Measurements from ENCODE around the gene ADIPOR1. TPM values are rescaled to one million over a fixed set of nuclear protein-coding genes. Genes with fewer than 3 reads are reported as not detected.
A peak's percentile ranks its signal among the peaks of the same experiment; 100 is the strongest.

The ADIPOR1 gene
- total RNA-seq, 1 donor from 2014 or later: 73.9 TPM

- Mint-ChIP-seq H3K27me3 (ENCODE audit: low read depth) (peaks cover 7% of the 10 kb centered on the region), H3K36me3 (ENCODE audit: low read depth) (peaks cover 4% of the 10 kb centered on the region), H3K4me3 (ENCODE audit: unreplicated experiment) (no peak overlapping the region), H3K27ac (ENCODE audit: unreplicated experiment) (no peak overlapping the region), H3K4me1 (ENCODE audit: low read depth) (peaks cover 30% of the 10 kb centered on the region), H3K9me3 (ENCODE audit: low read depth) (no peaks in the 10 kb centered on the region)
- DNase-seq (ENCODE audit: low spot score): no peak
- TF ChIP-seq, protein P1, sequence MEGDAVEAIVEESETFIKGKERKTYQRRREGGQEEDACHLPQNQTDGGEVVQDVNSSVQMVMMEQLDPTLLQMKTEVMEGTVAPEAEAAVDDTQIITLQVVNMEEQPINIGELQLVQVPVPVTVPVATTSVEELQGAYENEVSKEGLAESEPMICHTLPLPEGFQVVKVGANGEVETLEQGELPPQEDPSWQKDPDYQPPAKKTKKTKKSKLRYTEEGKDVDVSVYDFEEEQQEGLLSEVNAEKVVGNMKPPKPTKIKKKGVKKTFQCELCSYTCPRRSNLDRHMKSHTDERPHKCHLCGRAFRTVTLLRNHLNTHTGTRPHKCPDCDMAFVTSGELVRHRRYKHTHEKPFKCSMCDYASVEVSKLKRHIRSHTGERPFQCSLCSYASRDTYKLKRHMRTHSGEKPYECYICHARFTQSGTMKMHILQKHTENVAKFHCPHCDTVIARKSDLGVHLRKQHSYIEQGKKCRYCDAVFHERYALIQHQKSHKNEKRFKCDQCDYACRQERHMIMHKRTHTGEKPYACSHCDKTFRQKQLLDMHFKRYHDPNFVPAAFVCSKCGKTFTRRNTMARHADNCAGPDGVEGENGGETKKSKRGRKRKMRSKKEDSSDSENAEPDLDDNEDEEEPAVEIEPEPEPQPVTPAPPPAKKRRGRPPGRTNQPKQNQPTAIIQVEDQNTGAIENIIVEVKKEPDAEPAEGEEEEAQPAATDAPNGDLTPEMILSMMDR (IDR thresholded peaks at IDR 0.05): no peak
These were observed 10.2 kb upstream of the ADIPOR1 start for GRCh38 chr1:202968351-202968750.

- Mint-ChIP-seq H3K4me3 (ENCODE audit: unreplicated experiment) (peak overlapping the region; percentile 89), H3K36me3 (ENCODE audit: low read depth) (peaks cover 7% of the 10 kb centered on the region), H3K4me1 (ENCODE audit: low read depth) (peaks cover 30% of the 10 kb centered on the region), H3K27ac (ENCODE audit: unreplicated experiment) (peak overlapping the region; percentile 83), H3K9me3 (ENCODE audit: low read depth) (no peaks in the 10 kb centered on the region), H3K27me3 (ENCODE audit: low read depth) (peaks cover 3% of the 10 kb centered on the region)
- DNase-seq (ENCODE audit: low spot score): no peak
- TF ChIP-seq, protein P1 (IDR thresholded peaks at IDR 0.05): peak; percentile 4
These were observed 9.7 kb upstream of the ADIPOR1 start for GRCh38 chr1:202967684-202968281.

- Mint-ChIP-seq H3K9me3 (ENCODE audit: low read depth) (no peaks in the 10 kb centered on the region), H3K27me3 (ENCODE audit: low read depth) (no peaks in the 10 kb centered on the region), H3K4me1 (ENCODE audit: low read depth) (peaks cover 30% of the 10 kb centered on the region), H3K27ac (ENCODE audit: unreplicated experiment) (no peak overlapping the region), H3K4me3 (ENCODE audit: unreplicated experiment) (peak overlapping the region; percentile 71), H3K36me3 (ENCODE audit: low read depth) (peaks cover 8% of the 10 kb centered on the region)
- no peak for DNase-seq (ENCODE audit: low spot score)
- TF ChIP-seq, protein P1 (IDR thresholded peaks at IDR 0.05): no peak
These were observed 8.1 kb upstream of the ADIPOR1 start for GRCh38 chr1:202966006-202966898.

DNA sequence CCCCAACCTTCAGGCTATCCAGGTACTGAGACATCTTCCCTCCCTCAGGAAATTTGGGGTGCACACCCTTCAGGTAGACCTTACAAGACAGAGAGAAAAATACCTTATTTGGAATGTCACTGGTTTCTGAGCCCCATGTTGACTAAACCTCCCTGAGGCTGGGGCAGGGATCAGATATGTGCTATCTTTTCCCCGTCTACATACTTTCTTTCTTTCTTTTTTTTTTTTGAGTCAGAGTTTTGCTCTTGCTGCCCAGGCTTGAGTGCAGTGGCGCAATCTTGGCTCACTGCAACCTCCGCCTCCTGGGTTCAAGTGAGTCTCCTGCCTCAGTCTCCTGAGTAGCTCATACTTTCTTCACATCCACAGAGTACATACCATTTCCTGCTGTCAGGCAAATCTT, 7.3 kb upstream of the ADIPOR1 start:
- H3K4me3 Mint-ChIP-seq (ENCODE audit: unreplicated experiment): no peak overlapping the region
- peaks cover 8% of the 10 kb centered on the region for H3K36me3 Mint-ChIP-seq (ENCODE audit: low read depth)
- no peak for DNase-seq (ENCODE audit: low spot score)
- peak overlapping the region; percentile 17 for H3K27ac Mint-ChIP-seq (ENCODE audit: unreplicated experiment)
- peaks cover 30% of the 10 kb centered on the region for H3K4me1 Mint-ChIP-seq (ENCODE audit: low read depth)
- H3K27me3 Mint-ChIP-seq (ENCODE audit: low read depth): no peaks in the 10 kb centered on the region
- TF ChIP-seq, protein P1 (IDR thresholded peaks at IDR 0.05): no peak
- H3K9me3 Mint-ChIP-seq (ENCODE audit: low read depth): no peaks in the 10 kb centered on the region

GRCh38 chr1:202964791-202965410, 6.8 kb upstream of the ADIPOR1 start:
- Mint-ChIP-seq H3K4me3 (ENCODE audit: unreplicated experiment) (no peak overlapping the region), H3K9me3 (ENCODE audit: low read depth) (no peaks in the 10 kb centered on the region), H3K36me3 (ENCODE audit: low read depth) (peaks cover 8% of the 10 kb centered on the region), H3K4me1 (ENCODE audit: low read depth) (peaks cover 30% of the 10 kb centered on the region), H3K27ac (ENCODE audit: unreplicated experiment) (no peak overlapping the region), H3K27me3 (ENCODE audit: low read depth) (no peaks in the 10 kb centered on the region)
- TF ChIP-seq, protein P1 (IDR thresholded peaks at IDR 0.05): no peak
- DNase-seq (ENCODE audit: low spot score): no peak
